ENCODE results near the gene ZC3HAV1L.

DNA sequence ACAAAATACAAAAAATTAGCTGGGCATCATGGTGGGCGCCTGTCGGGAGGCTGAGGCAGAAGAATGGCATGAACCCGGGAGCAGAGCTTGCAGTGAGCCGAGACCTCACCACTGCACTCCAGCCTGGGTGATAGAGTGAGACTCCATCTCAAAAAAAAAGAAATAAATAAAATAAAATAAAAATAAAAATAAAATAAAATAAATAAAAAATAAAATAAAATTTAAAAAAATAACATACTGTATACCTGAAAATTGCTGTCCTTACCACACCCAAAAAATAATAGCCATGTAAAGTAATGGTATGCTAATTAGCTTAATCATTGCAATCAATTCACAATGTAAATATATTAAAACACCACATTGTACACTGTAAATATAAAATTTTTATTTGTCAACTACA, 3.4 kb downstream of the ZC3HAV1L start:
- TF ChIP-seq, protein P1, sequence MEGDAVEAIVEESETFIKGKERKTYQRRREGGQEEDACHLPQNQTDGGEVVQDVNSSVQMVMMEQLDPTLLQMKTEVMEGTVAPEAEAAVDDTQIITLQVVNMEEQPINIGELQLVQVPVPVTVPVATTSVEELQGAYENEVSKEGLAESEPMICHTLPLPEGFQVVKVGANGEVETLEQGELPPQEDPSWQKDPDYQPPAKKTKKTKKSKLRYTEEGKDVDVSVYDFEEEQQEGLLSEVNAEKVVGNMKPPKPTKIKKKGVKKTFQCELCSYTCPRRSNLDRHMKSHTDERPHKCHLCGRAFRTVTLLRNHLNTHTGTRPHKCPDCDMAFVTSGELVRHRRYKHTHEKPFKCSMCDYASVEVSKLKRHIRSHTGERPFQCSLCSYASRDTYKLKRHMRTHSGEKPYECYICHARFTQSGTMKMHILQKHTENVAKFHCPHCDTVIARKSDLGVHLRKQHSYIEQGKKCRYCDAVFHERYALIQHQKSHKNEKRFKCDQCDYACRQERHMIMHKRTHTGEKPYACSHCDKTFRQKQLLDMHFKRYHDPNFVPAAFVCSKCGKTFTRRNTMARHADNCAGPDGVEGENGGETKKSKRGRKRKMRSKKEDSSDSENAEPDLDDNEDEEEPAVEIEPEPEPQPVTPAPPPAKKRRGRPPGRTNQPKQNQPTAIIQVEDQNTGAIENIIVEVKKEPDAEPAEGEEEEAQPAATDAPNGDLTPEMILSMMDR (IDR thresholded peaks at IDR 0.05), result no peak
- no peak for TF ChIP-seq POLR2AphosphoS5 (IDR thresholded peaks at IDR 0.05)

All from esophagus muscularis mucosa (tissue), 3 donors.